HepG2 (cell line): ENCODE results near the gene TOMM6. TPM values are rescaled to one million over a fixed set of nuclear protein-coding genes. Genes with fewer than 3 reads are reported as not detected.

ENCODE experiments used
- ELF1 ChIP-seq: sonication (generic); formaldehyde crosslinking; IDR thresholded peaks from 2 replicates; pipeline ENCODE4 v1.4.0; 2020; ENCODE audit warnings: missing genetic modification reagents
- ERF ChIP-seq: IDR thresholded peaks from 2 replicates; pipeline ENCODE4 v1.6.1; 2018; ENCODE audit warnings: missing biosample characterization, missing genetic modification reagents
- ETV5 ChIP-seq: IDR thresholded peaks from 2 replicates; pipeline ENCODE4 v1.6.1; 2018; ENCODE audit warnings: missing biosample characterization, missing genetic modification reagents, inconsistent platforms, borderline replicate concordance
- FOXA1 ChIP-seq, 2 experiments: fragments of 450-650 bp in 1 of 2; sonication (generic) in 1 of 2; formaldehyde crosslinking in 1 of 2; IDR thresholded peaks; 2 replicates each; pipeline versions ENCODE4 v1.4.0 to v1.6.1; 2016 to 2020; ENCODE audit warnings: missing genetic modification reagents in 1 of 2
- FOXC1 ChIP-seq: sonication (generic); formaldehyde crosslinking; IDR thresholded peaks from 2 replicates; pipeline ENCODE4 v1.8.0; 2022; ENCODE audit warnings: mild to moderate bottlenecking, missing genetic modification reagents, borderline replicate concordance
- GFI1 ChIP-seq: sonication (generic); formaldehyde crosslinking; IDR thresholded peaks from 2 replicates; pipeline ENCODE4 v1.5.0; 2020; ENCODE audit warnings: missing genetic modification reagents, mild to moderate bottlenecking, borderline replicate concordance
- HNRNPL ChIP-seq: fragments of 200-400 bp; formaldehyde crosslinking; IDR thresholded peaks from 2 replicates; pipeline ENCODE4 v1.6.1; 2017; ENCODE audit warnings: mild to moderate bottlenecking, low read depth, low read length
- HNRNPUL1 ChIP-seq: fragments of 200-400 bp; formaldehyde crosslinking; IDR thresholded peaks from 2 replicates; pipeline ENCODE4 v1.6.1; 2017; ENCODE audit warnings: low read depth, mild to moderate bottlenecking, low read length, moderate library complexity
- KMT2B ChIP-seq: IDR thresholded peaks from 2 replicates; pipeline ENCODE4 v1.6.1; 2016; ENCODE audit warnings: missing genetic modification reagents, missing compliant biosample characterization
- LCORL ChIP-seq, 2 experiments: fragments of 450-650 bp in 1 of 2; sonication (generic) in 1 of 2; formaldehyde crosslinking in 1 of 2; IDR thresholded peaks; 2 replicates each; pipeline versions ENCODE4 v1.5.0 to v1.6.1; 2017 to 2020; ENCODE audit warnings: antibody characterized with exemption in 1 of 2, missing genetic modification reagents in 1 of 2
- MXI1 ChIP-seq: IDR thresholded peaks from 3 replicates; pipeline ENCODE4 v1.6.1; 2012; ENCODE audit warnings: low read depth, low read length, inconsistent platforms, borderline replicate concordance
- POLR2G ChIP-seq: fragments of 200-400 bp; formaldehyde crosslinking; IDR thresholded peaks from 2 replicates; pipeline ENCODE4 v1.6.1; 2018; ENCODE audit warnings: mild to moderate bottlenecking, low read depth, low read length, moderate library complexity
- PPARG ChIP-seq: conservative IDR thresholded peaks from 2 replicates; pipeline ENCODE4 v1.6.1; 2016; ENCODE audit warnings: missing biosample characterization, missing genetic modification reagents
- RCOR2 ChIP-seq: IDR thresholded peaks from 2 replicates; pipeline ENCODE4 v1.6.1; 2016; ENCODE audit warnings: missing biosample characterization, missing genetic modification reagents
- SIN3A ChIP-seq: IDR thresholded peaks from 2 replicates; pipeline ENCODE4 v1.6.1; 2011; ENCODE audit warnings: low read depth, mild to moderate bottlenecking, control low read depth, low read length, borderline replicate concordance
- SOX5 ChIP-seq: IDR thresholded peaks from 2 replicates; pipeline ENCODE4 v1.6.1; 2016; ENCODE audit warnings: borderline replicate concordance
- SRSF1 ChIP-seq: fragments of 200-400 bp; formaldehyde crosslinking; optimal IDR thresholded peaks from 2 replicates; pipeline ENCODE3; 2017; ENCODE audit warnings: mild to moderate bottlenecking, low read depth, low read length, moderate library complexity
- STAG1 ChIP-seq: sonication (generic); formaldehyde crosslinking; IDR thresholded peaks from 2 replicates; pipeline ENCODE4 v1.4.0; 2020; ENCODE audit warnings: missing genetic modification reagents
- TBX2 ChIP-seq: sonication (generic); formaldehyde crosslinking; IDR thresholded peaks from 2 replicates; pipeline ENCODE4 v1.5.0; 2020; ENCODE audit warnings: missing genetic modification reagents, mild to moderate bottlenecking, borderline replicate concordance
- TCF7 ChIP-seq: sonication (generic); IDR thresholded peaks from 2 replicates; pipeline ENCODE4 v1.6.1; 2016; ENCODE audit warnings: antibody characterized with exemption, low read depth
- ZFP90 ChIP-seq: sonication (generic); formaldehyde crosslinking; IDR thresholded peaks from 2 replicates; pipeline ENCODE4 v1.8.0; 2022; ENCODE audit warnings: missing genetic modification reagents, mild to moderate bottlenecking, inconsistent platforms, borderline replicate concordance
- ZNF232 ChIP-seq: sonication (generic); formaldehyde crosslinking; IDR thresholded peaks from 2 replicates; pipeline ENCODE4 v1.4.0; 2020; ENCODE audit warnings: missing genetic modification reagents, borderline replicate concordance
- ZNF234 ChIP-seq: sonication (generic); formaldehyde crosslinking; conservative IDR thresholded peaks from 2 replicates; pipeline ENCODE4 v1.5.1; 2020; ENCODE audit warnings: mild to moderate bottlenecking, missing genetic modification reagents
- ZNF317 ChIP-seq: sonication (generic); formaldehyde crosslinking; IDR thresholded peaks from 2 replicates; pipeline ENCODE4 v1.5.0; 2020; ENCODE audit warnings: mild to moderate bottlenecking, missing genetic modification reagents
- ZNF629 ChIP-seq: sonication (generic); formaldehyde crosslinking; conservative IDR thresholded peaks from 2 replicates; pipeline ENCODE4 v1.5.0; 2020; ENCODE audit warnings: missing genetic modification reagents
- ZNF766 ChIP-seq: sonication (generic); formaldehyde crosslinking; IDR thresholded peaks from 2 replicates; pipeline ENCODE4 v1.5.0; 2020; ENCODE audit warnings: missing genetic modification reagents, borderline replicate concordance
- polyA plus RNA-seq, 8 experiments: library from polyadenylated mRNA; depleted of rRNA in 3 of 8; stranded (reverse) in 7 of 8; unstranded in 1 of 8; fragments of >200 nt; fragmentation: Illumina TruSeq in 4 of 8; extraction: Trizol in 4 of 8; gene quantifications; 2 replicates each; pipeline versions ENCODE4 v1.2.1 to v1.2.3, GENCODE V29; 2011 to 2016; ENCODE audit warnings: low read depth in 4 of 8, missing spikeins in 1 of 8, mixed read lengths in 1 of 8; ENCODE audit not compliant: insufficient read depth in 1 of 8
- total RNA-seq, 5 experiments: library from RNA; depleted of rRNA; stranded (reverse); fragments of >200 nt; fragmentation: Illumina TruSeq; extraction: Trizol; gene quantifications; 2 replicates each; pipeline ENCODE4 v1.2.3, GENCODE V29; 2016; ENCODE audit warnings: low read depth in 1 of 5
- TF ChIP-seq, protein P1 (sequence below): sonication (generic); formaldehyde crosslinking; IDR thresholded peaks from 2 replicates; pipeline ENCODE4 v1.4.0; 2020; ENCODE audit warnings: missing genetic modification reagents
- TF ChIP-seq, protein P2 (sequence below): IDR thresholded peaks from 2 replicates; pipeline ENCODE4 v1.6.1; 2016

Gene TOMM6
- total and polyA plus RNA-seq, 2 of the 13 experiments (the other 11 are each of a cell fraction or from before 2014, with no cell fraction given): 320 to 321 TPM

DNA sequence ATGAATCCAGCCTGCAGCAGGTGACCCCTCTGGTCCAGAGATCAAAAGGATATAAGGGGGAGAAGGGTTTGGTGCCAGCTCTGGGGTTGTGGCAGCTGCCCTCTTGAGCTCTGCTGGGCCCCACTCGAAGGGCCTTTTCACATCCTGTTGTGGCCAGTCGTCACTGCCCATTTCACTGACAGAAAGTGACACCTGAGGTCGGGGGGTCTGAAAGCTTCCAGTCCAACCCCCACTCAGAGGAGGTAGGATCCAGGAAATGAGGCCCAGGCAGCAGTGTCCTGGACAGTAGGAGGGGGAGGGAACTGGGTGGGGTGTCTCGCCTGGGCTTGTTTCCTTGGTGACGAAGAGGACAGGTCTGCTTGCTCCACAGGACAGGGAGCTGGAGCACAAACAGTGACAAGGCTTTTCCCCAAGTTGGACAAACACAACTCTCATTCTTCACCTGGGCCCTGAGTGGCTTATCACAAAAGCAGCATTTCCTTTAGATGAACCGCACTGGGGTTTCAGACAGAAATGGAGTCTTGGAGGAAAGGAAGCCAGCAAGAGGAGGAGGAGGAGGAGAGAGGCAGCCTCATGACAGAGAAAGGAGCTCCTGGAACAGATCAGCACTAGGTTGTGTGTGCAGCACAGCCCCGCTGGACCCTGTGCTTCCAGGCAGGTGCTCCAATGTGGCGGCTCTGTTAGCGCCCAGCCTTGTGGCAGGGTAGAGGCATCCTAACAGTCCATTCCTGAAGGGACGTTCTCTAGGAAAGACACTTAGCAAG, 18.8 kb upstream of the TOMM6 start (continued):
- TF ChIP-seq, protein P1, sequence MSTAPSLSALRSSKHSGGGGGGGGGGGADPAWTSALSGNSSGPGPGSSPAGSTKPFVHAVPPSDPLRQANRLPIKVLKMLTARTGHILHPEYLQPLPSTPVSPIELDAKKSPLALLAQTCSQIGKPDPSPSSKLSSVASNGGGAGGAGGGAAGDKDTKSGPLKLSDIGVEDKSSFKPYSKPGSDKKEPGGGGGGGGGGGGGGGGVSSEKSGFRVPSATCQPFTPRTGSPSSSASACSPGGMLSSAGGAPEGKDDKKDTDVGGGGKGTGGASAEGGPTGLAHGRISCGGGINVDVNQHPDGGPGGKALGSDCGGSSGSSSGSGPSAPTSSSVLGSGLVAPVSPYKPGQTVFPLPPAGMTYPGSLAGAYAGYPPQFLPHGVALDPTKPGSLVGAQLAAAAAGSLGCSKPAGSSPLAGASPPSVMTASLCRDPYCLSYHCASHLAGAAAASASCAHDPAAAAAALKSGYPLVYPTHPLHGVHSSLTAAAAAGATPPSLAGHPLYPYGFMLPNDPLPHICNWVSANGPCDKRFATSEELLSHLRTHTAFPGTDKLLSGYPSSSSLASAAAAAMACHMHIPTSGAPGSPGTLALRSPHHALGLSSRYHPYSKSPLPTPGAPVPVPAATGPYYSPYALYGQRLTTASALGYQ (CRISPR knock-in tag): 0 out of 2 replicates have a peak, but pooled peaks have one; percentile 48
- TF ChIP-seq KMT2B (CRISPR knock-in tag) (no peak), ERF (CRISPR knock-in tag) (peak; percentile 21), LCORL (IDR thresholded peaks at IDR 0.05) (no peak), LCORL (CRISPR knock-in tag; IDR thresholded peaks at IDR 0.05) (0 out of 2 replicates have a peak, but pooled peaks have one; percentile 42), ZNF629 (peak; percentile 75), RCOR2 (peak; percentile 56), SOX5 (CRISPR knock-in tag) (peak; percentile 43; the same call in 1 of the 2 replicates), PPARG (CRISPR knock-in tag) (0 out of 2 replicates have a peak, but pooled peaks have one; percentile 28), ZNF232 (CRISPR knock-in tag) (peak; percentile 32; the same call in 1 of the 2 replicates), SRSF1 (peak; percentile 80), TBX2 (peak; percentile 91), HNRNPL (peak; percentile 89), ELF1 (CRISPR knock-in tag) (peak; percentile 78), ZNF234 (CRISPR knock-in tag) (no peak), ZFP90 (CRISPR knock-in tag) (0 out of 2 replicates have a peak, but pooled peaks have one; percentile 60), FOXA1 (IDR thresholded peaks at IDR 0.05) (no peak), FOXA1 (CRISPR knock-in tag; IDR thresholded peaks at IDR 0.05) (peak; percentile 17; the same call in 1 of the 2 replicates), GFI1 (CRISPR knock-in tag) (0 out of 2 replicates have a peak, but pooled peaks have one; percentile 50), SIN3A (no peak), TCF7 (peak; percentile 37), MXI1 (peak; percentile 7; the same call in 1 of the 3 replicates), FOXC1 (peak; percentile 13; the same call in 1 of the 2 replicates), ZNF317 (CRISPR knock-in tag) (no peak), ZNF766 (CRISPR knock-in tag) (0 out of 2 replicates have a peak, but pooled peaks have one; percentile 39), POLR2G (peak; percentile 57), HNRNPUL1 (no peak), STAG1 (CRISPR knock-in tag) (no peak; the same call in 1 of the 2 replicates), ETV5 (CRISPR knock-in tag) (peak; percentile 68; the same call in 1 of the 2 replicates)
- TF ChIP-seq, protein P2, sequence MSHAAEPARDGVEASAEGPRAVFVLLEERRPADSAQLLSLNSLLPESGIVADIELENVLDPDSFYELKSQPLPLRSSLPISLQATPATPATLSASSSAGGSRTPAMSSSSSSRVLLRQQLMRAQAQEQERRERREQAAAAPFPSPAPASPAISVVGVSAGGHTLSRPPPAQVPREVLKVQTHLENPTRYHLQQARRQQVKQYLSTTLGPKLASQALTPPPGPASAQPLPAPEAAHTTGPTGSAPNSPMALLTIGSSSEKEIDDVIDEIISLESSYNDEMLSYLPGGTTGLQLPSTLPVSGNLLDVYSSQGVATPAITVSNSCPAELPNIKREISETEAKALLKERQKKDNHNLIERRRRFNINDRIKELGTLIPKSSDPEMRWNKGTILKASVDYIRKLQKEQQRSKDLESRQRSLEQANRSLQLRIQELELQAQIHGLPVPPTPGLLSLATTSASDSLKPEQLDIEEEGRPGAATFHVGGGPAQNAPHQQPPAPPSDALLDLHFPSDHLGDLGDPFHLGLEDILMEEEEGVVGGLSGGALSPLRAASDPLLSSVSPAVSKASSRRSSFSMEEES (CRISPR knock-in tag): 0 out of 2 replicates have a peak, but pooled peaks have one; percentile 31
